GM12878 (cell line): ENCODE data around the gene KNSTRN. TPM values are rescaled to one million over a fixed set of nuclear protein-coding genes. Genes with fewer than 3 reads are reported as not detected.

ENCODE experiments used
- BHLHE40 ChIP-seq, 2 experiments: fragments of 450-650 bp in 1 of 2; IDR thresholded peaks; 2 replicates each; pipeline ENCODE4 v1.6.1; 2011 to 2017; ENCODE audit warnings: low read depth in 2 of 2, borderline replicate concordance in 1 of 2, improper control_type of control experiment in 1 of 2, low read length in 1 of 2, mild to moderate bottlenecking in 1 of 2
- BRCA1 ChIP-seq: IDR thresholded peaks from 2 replicates; pipeline ENCODE4 v1.6.1; 2011; ENCODE audit warnings: low read depth, low read length, improper control_type of control experiment
- CHD4 ChIP-seq: fragments of 200-600 bp; sonication (generic); IDR thresholded peaks from 2 replicates; pipeline ENCODE4 v1.6.1; 2016; ENCODE audit warnings: mild to moderate bottlenecking
- EGR1 ChIP-seq, 2 experiments: IDR thresholded peaks; 1 replicate in 1 of 2; 2 replicates in 1 of 2; pipeline ENCODE4 v1.6.1; 2011 to 2012; ENCODE audit warnings: low read depth in 2 of 2, low read length in 2 of 2, borderline replicate concordance in 1 of 2, mild to moderate bottlenecking in 1 of 2, moderate library complexity in 1 of 2
- HDAC2 ChIP-seq: fragments of 200-600 bp; sonication (generic); IDR thresholded peaks from 2 replicates; pipeline ENCODE4 v1.6.1; 2017
- NFYB ChIP-seq: IDR thresholded peaks from 2 replicates; pipeline ENCODE4 v1.6.1; 2011; ENCODE audit warnings: low read depth, mild to moderate bottlenecking, low read length, improper control_type of control experiment, moderate library complexity; ENCODE audit not compliant: insufficient read depth
- NRF1 ChIP-seq: conservative IDR thresholded peaks from 2 replicates; pipeline ENCODE4 v1.6.1; 2011; ENCODE audit warnings: mild to moderate bottlenecking, low read depth, low read length, improper control_type of control experiment
- RB1 ChIP-seq: fragments of 450-650 bp; formaldehyde crosslinking; IDR thresholded peaks from 2 replicates; pipeline ENCODE4 v1.6.1; 2017; ENCODE audit warnings: mild to moderate bottlenecking, borderline replicate concordance
- SIN3A ChIP-seq: IDR thresholded peaks from 2 replicates; pipeline ENCODE4 v1.6.1; 2012; ENCODE audit warnings: low read depth, low read length, improper control_type of control experiment
- SREBF1 ChIP-seq: IDR thresholded peaks from 2 replicates; pipeline ENCODE4 v1.6.1; 2012; ENCODE audit warnings: mild to moderate bottlenecking, low read length
- SRF ChIP-seq, 2 experiments: IDR thresholded peaks; 2 replicates each; pipeline ENCODE4 v1.6.1; 2011; ENCODE audit warnings: low read depth in 2 of 2, low read length in 2 of 2, mild to moderate bottlenecking in 1 of 2, moderate library complexity in 1 of 2
- TBL1XR1 ChIP-seq: IDR thresholded peaks from 2 replicates; pipeline ENCODE4 v1.6.1; 2012; ENCODE audit warnings: low read depth, low read length, improper control_type of control experiment
- TCF12 ChIP-seq: IDR thresholded peaks from 2 replicates; pipeline ENCODE4 v1.6.1; 2011; ENCODE audit warnings: low read depth, mild to moderate bottlenecking, low read length
- YY1 ChIP-seq: IDR thresholded peaks from 2 replicates; pipeline ENCODE4 v1.6.1; 2011; ENCODE audit warnings: low read depth, mild to moderate bottlenecking, low read length
- ZZZ3 ChIP-seq: IDR thresholded peaks from 2 replicates; pipeline ENCODE4 v1.6.1; 2011; ENCODE audit warnings: low read depth; ENCODE audit not compliant: control insufficient read depth, insufficient read length
- polyA plus RNA-seq, 11 experiments: library from polyadenylated mRNA; depleted of rRNA in 4 of 11; unstranded in 6 of 11; stranded (reverse) in 5 of 11; fragments of >200 nt; fragmentation: Nextera tagmentation in 4 of 11; fragmentation: Illumina TruSeq in 1 of 11; extraction: Ambion mirVana in 4 of 11; extraction: Trizol in 1 of 11; gene quantifications; 1 replicate in 1 of 11; 2 replicates in 10 of 11; pipeline versions ENCODE4 v1.2.1 to v1.2.3, GENCODE V29; 2011 to 2016; ENCODE audit warnings: inconsistent platforms in 2 of 11, missing spikeins in 2 of 11, low read depth in 1 of 11
- total RNA-seq, 4 experiments: library from RNA; depleted of rRNA in 3 of 4; stranded (reverse); fragments of >200 nt in 3 of 4; fragmentation: Illumina TruSeq in 1 of 4; extraction: Trizol in 1 of 4; gene quantifications; 2 replicates each; pipeline versions ENCODE4 v1.2.1 to v1.2.3, GENCODE V29; 2013 to 2021
- TF ChIP-seq, protein P1 (sequence below): fragments of 450-650 bp; IDR thresholded peaks from 2 replicates; pipeline ENCODE4 v1.6.1; 2017; ENCODE audit warnings: mild to moderate bottlenecking, moderate library complexity
- TF ChIP-seq, protein P2 (sequence below): IDR thresholded peaks from 2 replicates; pipeline ENCODE4 v1.6.1; 2012; ENCODE audit warnings: improper control_type of control experiment, low read depth, low read length; ENCODE audit not compliant: insufficient replicate concordance
- TF ChIP-seq, protein P3 (sequence below): fragments of 450-650 bp; IDR thresholded peaks from 2 replicates; pipeline ENCODE4 v1.6.1; 2014; ENCODE audit warnings: mild to moderate bottlenecking

Gene KNSTRN
- total and polyA plus RNA-seq, 10 of the 15 experiments (the other 5 are each of a cell fraction or from before 2014, with no cell fraction given), result 30.3 to 72.1 (median 47.1) TPM

DNA sequence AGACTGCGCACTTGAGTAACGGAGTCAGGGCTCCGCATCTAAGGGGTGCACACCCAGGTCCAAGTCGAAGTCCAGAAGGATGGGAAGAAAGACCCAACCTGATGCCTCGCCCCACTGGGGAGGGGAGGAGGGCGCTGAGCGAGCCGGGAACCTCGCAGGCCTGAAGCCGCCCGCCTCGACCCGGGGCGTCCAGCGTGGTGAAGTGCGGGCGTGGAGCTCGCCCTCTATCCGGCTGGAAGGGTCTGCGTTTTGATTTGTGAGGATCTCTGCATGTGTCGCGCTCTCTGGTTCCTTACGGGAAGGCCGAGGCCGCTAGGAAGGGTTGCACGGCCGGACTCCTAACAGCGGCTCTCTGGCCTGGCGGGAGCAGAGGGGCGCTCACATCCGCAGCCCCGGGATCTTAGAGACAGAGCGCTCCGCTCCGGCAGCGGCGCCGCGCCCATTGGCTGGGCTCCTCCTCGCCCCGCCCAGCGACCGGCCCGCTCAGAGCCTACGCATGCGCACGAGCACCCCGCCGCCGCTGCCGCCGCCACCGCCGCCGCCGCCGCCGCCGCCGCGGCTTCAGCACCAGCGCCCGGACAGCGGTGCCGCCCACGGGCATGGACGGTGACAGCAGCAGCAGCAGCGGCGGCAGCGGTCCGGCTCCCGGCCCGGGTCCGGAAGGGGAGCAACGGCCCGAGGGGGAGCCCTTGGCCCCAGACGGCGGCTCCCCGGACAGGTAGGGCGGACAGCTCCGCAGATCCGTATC, 24.6 kb upstream of the KNSTRN start, which contains the start of gene DISP2 (continued):
- TF ChIP-seq, protein P1, sequence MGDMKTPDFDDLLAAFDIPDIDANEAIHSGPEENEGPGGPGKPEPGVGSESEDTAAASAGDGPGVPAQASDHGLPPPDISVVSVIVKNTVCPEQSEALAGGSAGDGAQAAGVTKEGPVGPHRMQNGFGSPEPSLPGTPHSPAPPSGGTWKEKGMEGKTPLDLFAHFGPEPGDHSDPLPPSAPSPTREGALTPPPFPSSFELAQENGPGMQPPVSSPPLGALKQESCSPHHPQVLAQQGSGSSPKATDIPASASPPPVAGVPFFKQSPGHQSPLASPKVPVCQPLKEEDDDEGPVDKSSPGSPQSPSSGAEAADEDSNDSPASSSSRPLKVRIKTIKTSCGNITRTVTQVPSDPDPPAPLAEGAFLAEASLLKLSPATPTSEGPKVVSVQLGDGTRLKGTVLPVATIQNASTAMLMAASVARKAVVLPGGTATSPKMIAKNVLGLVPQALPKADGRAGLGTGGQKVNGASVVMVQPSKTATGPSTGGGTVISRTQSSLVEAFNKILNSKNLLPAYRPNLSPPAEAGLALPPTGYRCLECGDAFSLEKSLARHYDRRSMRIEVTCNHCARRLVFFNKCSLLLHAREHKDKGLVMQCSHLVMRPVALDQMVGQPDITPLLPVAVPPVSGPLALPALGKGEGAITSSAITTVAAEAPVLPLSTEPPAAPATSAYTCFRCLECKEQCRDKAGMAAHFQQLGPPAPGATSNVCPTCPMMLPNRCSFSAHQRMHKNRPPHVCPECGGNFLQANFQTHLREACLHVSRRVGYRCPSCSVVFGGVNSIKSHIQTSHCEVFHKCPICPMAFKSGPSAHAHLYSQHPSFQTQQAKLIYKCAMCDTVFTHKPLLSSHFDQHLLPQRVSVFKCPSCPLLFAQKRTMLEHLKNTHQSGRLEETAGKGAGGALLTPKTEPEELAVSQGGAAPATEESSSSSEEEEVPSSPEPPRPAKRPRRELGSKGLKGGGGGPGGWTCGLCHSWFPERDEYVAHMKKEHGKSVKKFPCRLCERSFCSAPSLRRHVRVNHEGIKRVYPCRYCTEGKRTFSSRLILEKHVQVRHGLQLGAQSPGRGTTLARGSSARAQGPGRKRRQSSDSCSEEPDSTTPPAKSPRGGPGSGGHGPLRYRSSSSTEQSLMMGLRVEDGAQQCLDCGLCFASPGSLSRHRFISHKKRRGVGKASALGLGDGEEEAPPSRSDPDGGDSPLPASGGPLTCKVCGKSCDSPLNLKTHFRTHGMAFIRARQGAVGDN, result no peak
- TF ChIP-seq BRCA1, result no peak
- no peak for TF ChIP-seq HDAC2
- peak; percentile 76; the same call in 1 of the 2 replicates for TF ChIP-seq SIN3A
- TF ChIP-seq EGR1 (IDR thresholded peaks at IDR 0.05; ENCODE audit: borderline replicate concordance in 1 of 2, low read depth in 2 of 2, low read length in 2 of 2), result peak; percentile 29 to 96
- peak; percentile 56 for TF ChIP-seq NRF1
- TF ChIP-seq TBL1XR1, result no peak
- TF ChIP-seq, protein P2, sequence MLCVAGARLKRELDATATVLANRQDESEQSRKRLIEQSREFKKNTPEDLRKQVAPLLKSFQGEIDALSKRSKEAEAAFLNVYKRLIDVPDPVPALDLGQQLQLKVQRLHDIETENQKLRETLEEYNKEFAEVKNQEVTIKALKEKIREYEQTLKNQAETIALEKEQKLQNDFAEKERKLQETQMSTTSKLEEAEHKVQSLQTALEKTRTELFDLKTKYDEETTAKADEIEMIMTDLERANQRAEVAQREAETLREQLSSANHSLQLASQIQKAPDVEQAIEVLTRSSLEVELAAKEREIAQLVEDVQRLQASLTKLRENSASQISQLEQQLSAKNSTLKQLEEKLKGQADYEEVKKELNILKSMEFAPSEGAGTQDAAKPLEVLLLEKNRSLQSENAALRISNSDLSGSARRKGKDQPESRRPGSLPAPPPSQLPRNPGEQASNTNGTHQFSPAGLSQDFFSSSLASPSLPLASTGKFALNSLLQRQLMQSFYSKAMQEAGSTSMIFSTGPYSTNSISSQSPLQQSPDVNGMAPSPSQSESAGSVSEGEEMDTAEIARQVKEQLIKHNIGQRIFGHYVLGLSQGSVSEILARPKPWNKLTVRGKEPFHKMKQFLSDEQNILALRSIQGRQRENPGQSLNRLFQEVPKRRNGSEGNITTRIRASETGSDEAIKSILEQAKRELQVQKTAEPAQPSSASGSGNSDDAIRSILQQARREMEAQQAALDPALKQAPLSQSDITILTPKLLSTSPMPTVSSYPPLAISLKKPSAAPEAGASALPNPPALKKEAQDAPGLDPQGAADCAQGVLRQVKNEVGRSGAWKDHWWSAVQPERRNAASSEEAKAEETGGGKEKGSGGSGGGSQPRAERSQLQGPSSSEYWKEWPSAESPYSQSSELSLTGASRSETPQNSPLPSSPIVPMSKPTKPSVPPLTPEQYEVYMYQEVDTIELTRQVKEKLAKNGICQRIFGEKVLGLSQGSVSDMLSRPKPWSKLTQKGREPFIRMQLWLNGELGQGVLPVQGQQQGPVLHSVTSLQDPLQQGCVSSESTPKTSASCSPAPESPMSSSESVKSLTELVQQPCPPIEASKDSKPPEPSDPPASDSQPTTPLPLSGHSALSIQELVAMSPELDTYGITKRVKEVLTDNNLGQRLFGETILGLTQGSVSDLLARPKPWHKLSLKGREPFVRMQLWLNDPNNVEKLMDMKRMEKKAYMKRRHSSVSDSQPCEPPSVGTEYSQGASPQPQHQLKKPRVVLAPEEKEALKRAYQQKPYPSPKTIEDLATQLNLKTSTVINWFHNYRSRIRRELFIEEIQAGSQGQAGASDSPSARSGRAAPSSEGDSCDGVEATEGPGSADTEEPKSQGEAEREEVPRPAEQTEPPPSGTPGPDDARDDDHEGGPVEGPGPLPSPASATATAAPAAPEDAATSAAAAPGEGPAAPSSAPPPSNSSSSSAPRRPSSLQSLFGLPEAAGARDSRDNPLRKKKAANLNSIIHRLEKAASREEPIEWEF, result no peak
- TF ChIP-seq BHLHE40 (IDR thresholded peaks at IDR 0.05; ENCODE audit: borderline replicate concordance in 1 of 2, low read depth in 2 of 2, low read length in 1 of 2), result peak in 1 of 2 experiments; percentile 71; a peak in 2 of 4 replicates
- no peak for TF ChIP-seq SREBF1
- TF ChIP-seq NFYB, result peak; percentile 59; the same call in 1 of the 2 replicates
- 0 out of 4 replicates have a peak, but pooled peaks of 1 of the 2 experiments have one; percentile 11 for TF ChIP-seq SRF (IDR thresholded peaks at IDR 0.05; ENCODE audit: low read depth in 2 of 2, low read length in 2 of 2)
- TF ChIP-seq RB1, result peak; percentile 88; the same call in 1 of the 2 replicates
- no peak for TF ChIP-seq ZZZ3
- TF ChIP-seq, protein P3, sequence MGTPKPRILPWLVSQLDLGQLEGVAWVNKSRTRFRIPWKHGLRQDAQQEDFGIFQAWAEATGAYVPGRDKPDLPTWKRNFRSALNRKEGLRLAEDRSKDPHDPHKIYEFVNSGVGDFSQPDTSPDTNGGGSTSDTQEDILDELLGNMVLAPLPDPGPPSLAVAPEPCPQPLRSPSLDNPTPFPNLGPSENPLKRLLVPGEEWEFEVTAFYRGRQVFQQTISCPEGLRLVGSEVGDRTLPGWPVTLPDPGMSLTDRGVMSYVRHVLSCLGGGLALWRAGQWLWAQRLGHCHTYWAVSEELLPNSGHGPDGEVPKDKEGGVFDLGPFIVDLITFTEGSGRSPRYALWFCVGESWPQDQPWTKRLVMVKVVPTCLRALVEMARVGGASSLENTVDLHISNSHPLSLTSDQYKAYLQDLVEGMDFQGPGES, result 0 out of 2 replicates have a peak, but pooled peaks have one; percentile 27
- no peak for TF ChIP-seq TCF12
- TF ChIP-seq YY1, result 0 out of 2 replicates have a peak, but pooled peaks have one; percentile 38
- TF ChIP-seq CHD4, result no peak
